GM20000 (cell line): ENCODE results near the gene ITGB5.

Experiments used
- DNase-seq: peaks from one replicate; pipeline ENCODE4 v3.0.0; 2012; ENCODE audit warnings: low spot score
- TF ChIP-seq, protein P1 (sequence below): IDR thresholded peaks from 2 replicates; pipeline ENCODE4 v1.5.1; 2012; ENCODE audit warnings: mild to moderate bottlenecking, control low read depth; ENCODE audit errors: extremely low read depth, missing control alignments

The ITGB5 gene

DNA sequence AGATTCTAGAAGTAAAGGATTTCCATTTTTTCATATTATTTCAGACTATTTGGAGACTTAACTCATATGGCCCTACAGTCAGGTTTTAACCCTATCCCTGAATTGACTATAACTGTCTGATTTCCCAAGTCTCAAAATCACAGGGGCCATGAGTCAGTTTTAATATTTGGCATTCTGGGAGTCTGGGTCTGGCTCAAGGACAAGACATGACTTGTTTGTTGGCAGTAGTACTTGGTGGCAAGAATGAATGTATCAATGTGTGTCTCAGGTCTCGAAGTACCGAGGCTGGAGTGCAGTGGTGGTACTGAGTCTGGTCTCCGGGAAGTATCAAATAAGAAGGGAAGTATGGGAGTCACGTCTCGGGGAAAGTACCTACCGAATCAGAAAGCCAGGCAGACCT lies 146.1 kb downstream of the ITGB5 start:
- TF ChIP-seq, protein P1, sequence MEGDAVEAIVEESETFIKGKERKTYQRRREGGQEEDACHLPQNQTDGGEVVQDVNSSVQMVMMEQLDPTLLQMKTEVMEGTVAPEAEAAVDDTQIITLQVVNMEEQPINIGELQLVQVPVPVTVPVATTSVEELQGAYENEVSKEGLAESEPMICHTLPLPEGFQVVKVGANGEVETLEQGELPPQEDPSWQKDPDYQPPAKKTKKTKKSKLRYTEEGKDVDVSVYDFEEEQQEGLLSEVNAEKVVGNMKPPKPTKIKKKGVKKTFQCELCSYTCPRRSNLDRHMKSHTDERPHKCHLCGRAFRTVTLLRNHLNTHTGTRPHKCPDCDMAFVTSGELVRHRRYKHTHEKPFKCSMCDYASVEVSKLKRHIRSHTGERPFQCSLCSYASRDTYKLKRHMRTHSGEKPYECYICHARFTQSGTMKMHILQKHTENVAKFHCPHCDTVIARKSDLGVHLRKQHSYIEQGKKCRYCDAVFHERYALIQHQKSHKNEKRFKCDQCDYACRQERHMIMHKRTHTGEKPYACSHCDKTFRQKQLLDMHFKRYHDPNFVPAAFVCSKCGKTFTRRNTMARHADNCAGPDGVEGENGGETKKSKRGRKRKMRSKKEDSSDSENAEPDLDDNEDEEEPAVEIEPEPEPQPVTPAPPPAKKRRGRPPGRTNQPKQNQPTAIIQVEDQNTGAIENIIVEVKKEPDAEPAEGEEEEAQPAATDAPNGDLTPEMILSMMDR = no peak
- DNase-seq = no peak

DNA sequence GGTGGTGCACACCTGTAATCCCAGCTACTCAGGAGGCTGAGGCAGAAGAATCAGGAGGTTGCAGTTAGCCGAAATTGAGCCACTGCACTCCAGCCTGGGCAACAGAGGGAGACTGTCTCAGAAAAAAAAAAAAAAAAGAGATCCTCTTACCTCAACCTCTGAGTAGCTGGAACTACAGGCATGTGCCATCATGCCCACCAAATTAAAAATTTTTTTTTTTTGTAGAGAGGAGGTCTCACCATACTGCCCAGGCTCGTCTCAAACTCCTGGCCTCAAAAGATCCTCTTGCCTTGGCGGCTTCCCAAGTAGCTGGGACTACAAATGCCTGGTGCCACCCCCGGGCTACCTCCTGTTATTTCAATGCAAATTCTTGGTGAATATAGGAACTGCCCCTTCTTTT lies 155.4 kb downstream of the ITGB5 start:
- TF ChIP-seq, protein P1 = no peak
- no peak for DNase-seq

- TF ChIP-seq, protein P1 = no peak
These were observed 156.2 kb downstream of the ITGB5 start for GRCh38 chr3:124730941-124731297.

DNA sequence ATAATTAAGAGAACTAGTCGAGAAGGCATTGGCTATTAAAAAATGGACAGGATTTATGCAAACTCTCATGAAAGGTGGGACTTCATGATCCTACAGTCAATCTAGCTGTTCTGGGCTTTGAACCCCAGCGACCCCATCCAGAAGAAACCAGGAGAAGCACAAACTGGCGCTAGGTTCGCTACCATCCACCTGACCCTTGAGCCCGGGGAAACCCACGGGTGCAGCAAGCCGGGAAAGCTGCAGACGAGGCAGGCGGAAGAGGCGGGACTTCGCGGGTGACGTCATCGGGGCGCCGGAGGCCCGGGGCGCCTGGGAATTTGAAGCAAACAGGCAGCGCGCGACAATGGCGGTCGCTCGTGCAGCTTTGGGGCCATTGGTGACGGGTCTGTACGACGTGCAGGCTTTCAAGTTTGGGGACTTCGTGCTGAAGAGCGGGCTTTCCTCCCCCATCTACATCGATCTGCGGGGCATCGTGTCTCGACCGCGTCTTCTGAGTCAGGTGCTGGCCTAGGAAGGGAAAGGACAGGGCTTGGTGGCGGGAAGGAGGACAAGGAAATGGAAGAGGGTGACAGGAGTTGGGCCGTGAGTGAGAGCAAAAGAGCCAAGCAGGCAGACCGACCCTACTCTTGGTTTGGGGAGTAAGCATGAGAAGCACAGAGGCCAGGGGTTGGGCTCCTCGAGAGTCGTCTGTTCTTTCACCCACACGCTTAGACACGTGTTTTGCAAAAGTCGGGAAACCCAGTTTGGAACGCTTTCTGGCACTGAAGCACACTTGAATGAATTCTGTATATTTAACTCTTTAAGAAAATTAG lies 156.8 kb downstream of the ITGB5 start, which contains the start of gene UMPS:
Gene UMPS (plus strand): TSS at position 324 of the 812 bp plus-strand sequence. CDS start 20 bp downstream, at position 344.
- TF ChIP-seq, protein P1 = no peak
- DNase-seq = peak; percentile 91

More at GRCh38 chr3:124730941-124731297, 156.2 kb downstream of the ITGB5 start:
- DNase-seq = no peak

GRCh38 chr3:124722589-124722988 lies 164.6 kb downstream of the ITGB5 start:
- TF ChIP-seq, protein P1 = no peak
- no peak for DNase-seq

DNA sequence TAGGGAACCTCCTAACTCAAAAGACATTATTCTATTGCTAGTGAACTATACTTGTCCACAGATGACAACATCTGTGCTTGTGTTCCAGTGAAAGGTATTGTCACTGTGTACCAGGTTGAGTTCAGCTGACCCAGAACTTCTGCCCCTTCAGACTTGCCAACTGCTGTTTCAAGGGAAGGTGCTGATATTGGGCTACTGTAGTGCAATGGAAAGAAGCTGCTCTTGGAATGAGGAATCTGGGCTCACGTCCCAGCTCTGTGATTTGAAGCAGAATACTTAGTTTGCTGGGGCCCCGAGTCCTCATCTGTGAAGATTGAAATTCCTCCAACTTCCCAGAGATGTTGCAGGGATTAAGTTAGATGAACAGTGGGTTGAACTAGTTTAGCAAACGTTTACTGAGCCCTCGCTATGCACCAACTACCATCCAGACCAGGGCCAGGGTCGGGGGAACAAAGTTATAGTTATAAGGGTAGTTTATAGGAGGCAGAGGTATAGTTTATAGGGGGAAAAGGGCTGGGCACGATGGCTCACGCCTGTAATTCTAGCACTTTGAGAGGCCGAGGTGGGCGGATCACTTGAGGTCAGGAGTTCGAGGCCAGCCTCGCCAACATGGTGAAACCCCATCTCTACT lies 172.8 kb downstream of the ITGB5 start:
- TF ChIP-seq, protein P1 = no peak
- DNase-seq = no peak
